Activated effector memory CD4-positive, alpha-beta T cell treated with Interleukin-2 at 50 U/mL for 16 hours (primary cell): ENCODE results near the gene PROM1.

Experiments
- DNase-seq: peaks from one replicate; pipeline ENCODE4 v3.0.0-alpha.2; 2020

The PROM1 gene

DNA sequence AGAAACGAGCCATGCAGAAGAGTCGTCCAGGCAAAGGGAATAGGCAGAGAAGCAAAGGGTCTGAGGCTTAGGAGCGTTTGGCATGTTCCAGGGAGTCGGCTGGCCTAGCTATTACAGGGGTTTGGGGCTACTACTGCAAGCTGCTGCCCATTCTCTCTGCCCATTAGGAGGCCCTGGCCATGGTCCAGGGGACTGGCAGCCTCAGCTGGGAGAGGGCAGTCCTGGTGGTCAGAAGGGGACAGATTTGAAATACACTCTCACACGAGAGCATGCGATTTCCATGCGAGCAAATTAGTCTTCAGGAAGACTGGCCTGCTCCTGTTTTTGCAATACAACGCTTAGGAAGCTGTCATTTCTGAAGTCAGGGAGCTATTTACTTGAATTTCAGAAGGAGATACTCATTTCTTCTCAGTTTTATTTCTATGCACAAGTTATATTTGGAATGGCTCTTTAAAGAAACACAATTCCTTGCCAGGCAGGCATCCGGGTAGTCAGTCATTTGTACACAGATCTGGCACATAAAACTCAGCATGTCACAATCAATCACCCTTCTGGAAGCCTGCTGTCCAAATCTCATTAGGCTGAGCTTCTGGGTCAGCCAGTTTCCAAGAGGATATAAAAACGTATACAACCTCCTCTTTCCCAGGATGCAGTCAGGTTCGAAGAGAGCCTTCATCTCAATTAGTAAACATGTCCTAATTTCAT lies 27.0 kb downstream of the PROM1 start:
- DNase-seq, result no peak

DNA sequence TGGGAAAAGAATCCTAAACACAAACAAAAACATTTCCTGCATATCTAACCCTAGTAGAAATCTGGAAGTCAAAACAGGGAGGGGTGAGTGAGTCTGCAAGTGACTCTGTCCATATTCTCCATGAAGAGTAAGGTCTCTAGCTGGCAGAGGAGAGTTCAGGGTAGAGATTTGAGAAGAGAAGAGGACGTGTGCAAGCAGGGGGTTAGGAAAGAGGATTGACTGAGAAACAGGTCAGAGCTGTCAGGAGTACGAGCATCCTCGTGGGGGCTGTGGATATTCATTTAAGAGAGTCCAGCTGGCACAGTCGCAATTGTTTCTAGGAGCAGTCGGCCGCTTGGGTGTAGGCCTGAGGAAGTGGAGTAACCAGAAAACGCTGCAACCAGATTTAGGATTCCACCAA lies 27.9 kb downstream of the PROM1 start:
- no peak for DNase-seq

DNA sequence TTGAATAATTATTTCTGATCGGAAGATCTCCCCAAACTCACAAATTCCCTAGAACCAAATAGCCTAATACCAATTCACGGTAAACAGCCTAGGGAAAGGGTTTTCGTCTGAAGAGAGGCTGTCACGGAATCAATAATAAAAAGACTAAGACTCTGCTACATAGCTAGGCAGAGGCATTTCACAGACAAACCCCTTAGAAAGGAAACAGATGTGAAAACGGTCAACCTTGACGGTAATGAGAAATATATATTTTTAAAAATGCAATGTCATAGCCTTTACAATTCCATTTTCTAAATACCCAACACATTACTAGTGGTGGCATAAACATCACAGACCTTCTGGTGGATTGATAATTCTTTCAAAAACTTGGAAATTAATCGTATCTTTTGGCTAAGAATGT lies 28.4 kb downstream of the PROM1 start:
- DNase-seq, result no peak

DNA sequence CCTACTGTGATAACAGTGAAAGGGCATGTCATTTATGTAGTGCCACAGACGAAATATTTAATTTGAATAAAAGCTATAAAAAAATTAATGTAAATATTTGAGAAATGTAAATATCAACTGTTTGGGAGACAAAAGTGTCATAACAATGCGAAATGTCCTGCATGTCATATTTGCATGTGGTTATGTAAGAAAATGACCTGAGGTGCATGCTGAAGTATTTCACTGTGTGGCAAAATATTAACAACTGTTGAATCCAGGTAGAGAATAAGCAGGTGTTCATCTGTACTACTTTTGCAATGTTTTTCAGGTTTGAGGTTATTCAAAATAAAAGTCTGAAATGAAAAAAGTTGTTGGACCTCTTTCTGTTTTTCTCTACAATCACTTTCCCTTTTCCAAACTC lies 30.9 kb downstream of the PROM1 start:
- no peak for DNase-seq

DNA sequence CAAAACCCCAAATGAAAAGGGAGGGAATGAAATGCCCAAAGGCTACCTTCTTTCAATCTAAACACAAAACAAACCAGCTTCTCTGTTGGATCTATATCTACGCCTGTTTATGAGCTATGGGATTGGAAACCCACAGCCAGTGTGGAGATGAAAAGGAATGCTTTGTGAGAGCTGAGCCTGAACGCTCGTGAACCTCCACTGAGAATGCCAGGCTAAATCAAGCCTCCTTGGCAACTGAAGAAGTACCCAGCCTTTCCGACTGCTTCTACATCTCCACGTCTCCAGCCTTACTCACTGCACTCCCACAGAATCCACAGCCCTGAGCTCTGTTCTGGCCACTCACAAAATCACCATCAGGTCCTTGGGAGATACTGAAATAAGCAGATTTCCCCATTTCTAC lies 31.8 kb downstream of the PROM1 start:
- DNase-seq, result no peak

DNA sequence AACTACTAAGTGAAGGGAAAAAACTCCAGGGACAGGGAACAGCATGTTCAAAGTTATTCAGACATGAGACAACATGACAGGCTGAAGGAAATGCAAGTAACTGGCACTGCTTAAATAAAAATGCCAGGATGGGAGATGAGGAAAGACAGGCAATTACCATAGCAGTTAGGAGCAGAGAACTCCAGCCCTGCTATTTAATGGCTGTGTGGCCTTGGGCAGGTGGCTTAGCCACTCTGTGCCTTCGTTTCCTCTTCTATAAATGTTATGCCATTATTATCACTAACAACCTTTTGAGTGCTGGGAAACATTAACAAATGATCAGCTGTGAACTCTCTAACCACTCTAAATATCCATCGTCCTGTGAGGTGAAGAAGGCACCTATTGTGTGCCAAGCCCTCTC lies 32.7 kb downstream of the PROM1 start:
- no peak for DNase-seq

DNA sequence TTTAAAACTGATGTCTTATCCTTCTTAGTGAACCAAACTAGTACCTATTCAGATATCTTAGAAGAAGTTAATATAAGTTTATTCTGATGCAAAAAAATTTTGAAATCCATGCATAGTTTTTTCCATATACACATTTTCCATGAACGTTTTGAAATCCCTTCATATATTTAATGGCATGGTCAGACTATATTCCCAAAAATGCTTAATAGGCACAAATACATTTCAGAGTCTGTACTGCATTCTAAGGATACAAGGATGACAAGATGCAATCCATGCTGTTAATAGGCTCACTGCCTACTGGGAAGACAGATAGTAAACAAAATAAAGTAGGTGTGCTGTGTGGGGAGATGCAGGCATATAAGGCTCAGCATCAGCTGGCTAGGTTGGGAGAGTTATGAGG lies 33.2 kb downstream of the PROM1 start:
- DNase-seq, result no peak

DNA sequence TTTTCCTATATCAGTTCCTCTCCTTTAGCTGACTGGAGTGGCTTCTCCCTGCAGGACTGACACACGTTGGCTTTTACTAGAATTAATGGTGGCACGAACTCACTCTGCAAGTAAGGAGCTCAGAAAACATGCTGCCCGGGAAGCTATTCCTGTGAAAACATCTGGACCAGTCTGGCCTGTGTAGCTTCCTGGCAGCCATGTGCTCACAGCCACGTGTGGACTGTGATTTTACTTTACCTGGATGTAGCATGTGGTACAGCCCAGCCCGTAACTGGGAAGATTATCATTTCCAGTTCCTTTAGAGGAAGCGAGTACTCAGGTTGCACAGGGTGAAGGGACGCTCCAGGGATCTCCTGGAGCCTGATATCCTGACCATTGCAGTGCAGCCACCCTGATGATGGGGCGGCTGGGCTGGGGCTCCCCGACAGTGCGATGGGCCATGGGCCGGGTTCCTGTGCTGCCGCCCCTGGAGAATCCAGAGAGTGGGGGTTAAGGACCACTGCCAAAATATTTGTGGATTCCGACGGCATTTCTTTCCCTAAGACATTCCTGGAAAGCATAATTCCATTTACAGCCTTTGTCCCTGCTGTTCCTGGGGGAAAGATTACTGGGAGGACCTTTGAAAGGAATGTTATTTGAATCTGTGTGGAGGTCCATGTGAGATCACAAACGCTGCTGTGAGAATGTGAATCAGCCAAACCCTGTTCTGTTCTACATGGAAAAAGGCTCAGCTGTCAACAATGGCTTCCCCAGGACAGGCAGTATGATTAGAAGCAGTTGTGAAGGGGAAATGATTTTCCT lies 35.0 kb downstream of the PROM1 start:
- DNase-seq, result no peak

DNA sequence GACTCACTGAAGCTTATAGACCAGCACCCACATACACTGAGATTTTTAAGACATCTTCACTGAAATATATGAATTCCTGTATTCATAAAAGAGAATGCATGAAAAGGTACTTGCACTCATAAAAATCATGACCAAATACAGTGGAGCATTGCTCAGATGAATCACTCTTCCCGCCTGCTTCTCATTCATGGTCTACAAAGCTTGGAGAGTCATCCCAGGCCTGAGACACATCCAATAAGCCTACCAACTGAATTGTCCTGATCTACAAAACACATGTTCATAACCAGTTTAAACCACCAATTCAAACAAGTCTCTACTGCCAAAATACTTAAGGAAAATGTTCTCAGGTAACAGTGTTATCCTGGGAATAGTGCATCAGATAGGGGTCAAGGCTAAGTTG lies 38.1 kb downstream of the PROM1 start:
- DNase-seq, result no peak

DNA sequence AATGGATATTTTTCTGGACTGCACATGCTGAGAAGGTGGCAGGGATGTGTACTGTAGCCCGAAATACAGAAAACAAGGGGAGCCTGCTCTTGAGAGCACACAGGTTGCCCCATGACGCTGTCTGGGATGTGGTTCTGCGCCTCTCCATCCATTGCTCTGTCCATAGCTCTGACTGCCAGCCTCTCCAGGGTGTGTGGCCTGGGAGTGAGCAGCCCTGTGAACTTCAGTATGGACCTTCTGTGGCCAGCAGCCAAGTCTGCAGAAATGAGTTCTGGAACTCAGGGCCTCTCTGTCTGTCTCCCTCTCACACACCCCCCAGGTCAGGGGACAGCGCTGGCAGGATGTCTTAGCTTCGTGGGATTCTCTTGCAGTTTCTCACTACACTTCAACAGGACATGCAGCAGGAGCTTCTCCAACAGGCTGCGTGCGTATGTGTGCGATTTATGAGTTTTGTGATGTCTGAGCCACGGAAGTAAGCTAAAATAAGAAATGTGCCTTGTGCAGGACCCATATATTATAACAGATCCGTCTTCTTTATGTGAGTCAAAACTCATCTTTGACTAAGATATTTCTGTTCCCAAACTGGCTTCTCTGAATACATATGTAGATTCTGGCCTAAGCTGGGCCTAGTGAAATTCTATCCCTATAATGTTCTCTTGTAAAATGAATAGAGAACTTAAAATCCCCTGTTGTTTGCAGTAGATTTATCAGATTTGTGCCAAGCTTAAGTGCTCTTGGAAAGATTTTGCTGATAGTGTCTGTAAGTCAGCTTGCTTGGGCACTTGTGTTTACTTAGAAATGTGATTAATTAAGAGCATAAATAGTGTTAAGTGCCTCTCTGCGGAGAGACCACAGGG lies 40.0 kb downstream of the PROM1 start:
- DNase-seq, result no peak

DNA sequence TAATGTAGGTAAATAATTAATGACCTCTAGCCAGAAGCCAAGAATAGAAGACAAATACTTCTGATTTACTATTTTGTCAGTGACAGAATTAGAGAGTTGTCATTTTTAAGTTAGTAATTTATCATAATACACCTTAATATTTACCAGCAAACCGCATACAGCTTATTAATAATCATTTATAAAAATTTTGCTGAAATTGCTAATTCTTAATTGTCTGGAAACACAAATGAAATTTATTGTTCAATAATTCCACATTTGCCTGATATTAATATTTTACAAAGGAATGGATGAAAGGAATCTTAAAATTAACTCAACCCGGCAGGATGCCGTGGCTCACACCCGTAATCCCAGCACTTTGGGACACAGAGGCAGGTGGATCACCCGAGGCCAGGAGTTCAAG lies 44.7 kb downstream of the PROM1 start:
- no peak for DNase-seq

DNA sequence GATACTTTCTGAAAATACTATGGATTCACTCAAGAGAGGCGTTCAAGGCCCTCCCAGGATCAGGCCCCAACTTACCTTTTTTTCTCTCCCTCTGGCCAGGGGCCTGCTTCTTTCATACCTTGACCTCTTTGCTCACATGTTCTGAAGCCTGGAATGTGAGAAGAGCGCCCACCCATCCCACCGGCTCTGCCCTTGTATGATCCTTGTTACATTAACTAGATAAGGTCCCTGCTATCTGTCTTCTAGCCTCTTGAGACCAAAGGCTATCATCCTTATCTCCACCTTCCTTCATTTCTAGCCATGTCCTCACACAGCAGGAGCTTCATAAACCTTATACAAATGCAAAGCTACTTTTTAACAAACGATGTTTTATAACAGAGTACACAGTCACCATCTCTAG lies 45.9 kb downstream of the PROM1 start:
- no peak for DNase-seq

DNA sequence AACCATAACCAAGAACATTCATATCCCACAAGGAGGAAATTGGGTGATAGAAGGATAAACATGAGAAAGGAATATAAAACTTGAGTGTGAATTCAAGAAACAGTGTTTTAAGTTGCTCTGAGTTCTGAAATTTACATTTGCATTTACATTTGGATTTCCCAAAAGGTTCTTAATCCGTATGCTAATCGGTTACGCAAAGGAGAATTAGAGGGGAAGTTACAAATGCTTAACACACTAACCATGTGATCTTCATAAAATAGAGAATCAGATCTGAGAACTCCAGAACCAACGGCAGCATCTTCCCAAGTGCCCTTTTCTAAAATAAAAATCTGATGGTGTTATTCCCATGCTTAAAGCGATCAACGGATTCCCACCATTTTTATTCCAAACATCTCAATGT lies 48.0 kb downstream of the PROM1 start:
- DNase-seq, result no peak

DNA sequence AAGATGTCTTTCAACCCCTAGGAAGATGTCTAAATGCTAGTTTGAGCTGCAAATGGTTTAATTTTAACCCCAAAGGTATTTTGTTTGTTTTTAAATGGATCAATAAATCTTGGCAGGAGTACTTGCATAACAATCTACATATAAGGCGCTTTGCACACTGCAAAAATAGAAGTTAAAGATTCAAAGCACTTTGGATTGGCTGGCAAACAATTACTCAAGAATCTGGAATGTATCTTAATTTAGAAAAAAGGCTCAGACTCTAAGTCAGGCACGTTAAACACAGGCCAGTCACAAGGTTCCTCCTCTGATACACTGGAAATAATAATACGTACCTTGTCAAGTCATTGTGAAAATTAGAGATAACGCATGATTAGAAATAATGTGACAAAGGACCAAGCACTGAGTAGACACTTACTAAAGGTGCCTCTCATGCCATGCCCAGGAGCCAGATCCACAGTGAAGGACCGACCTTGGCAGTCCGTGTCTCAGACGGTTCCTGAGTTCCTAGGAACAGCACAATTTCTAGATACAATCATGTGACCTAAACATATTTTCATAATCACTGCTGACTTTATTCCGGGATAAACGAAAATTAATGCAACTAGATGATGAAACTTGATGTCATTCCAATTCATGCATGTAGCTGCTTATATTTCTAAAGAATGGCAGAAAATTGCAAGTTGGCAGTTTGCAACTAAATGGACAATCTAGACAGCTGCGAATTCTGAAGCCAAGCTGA lies 49.6 kb downstream of the PROM1 start:
- no peak for DNase-seq

DNA sequence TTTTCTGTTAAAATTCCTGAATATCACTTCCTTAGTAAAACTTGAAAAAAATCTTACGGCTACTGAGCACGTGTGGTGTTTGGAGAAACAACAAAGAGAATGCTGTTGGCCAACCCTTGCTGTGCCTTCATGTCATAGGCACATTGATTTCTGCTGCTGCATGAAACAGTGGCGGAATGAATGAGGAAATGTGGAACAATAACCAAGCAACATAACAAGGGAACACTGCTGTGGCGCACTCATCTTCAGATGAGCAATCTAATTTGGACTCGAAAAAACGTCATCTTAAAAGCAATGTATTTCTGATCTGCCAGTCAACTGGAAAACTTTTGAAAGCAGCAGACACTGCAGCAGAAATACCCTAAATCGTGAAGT lies 51.4 kb downstream of the PROM1 start:
- no peak for DNase-seq

DNA sequence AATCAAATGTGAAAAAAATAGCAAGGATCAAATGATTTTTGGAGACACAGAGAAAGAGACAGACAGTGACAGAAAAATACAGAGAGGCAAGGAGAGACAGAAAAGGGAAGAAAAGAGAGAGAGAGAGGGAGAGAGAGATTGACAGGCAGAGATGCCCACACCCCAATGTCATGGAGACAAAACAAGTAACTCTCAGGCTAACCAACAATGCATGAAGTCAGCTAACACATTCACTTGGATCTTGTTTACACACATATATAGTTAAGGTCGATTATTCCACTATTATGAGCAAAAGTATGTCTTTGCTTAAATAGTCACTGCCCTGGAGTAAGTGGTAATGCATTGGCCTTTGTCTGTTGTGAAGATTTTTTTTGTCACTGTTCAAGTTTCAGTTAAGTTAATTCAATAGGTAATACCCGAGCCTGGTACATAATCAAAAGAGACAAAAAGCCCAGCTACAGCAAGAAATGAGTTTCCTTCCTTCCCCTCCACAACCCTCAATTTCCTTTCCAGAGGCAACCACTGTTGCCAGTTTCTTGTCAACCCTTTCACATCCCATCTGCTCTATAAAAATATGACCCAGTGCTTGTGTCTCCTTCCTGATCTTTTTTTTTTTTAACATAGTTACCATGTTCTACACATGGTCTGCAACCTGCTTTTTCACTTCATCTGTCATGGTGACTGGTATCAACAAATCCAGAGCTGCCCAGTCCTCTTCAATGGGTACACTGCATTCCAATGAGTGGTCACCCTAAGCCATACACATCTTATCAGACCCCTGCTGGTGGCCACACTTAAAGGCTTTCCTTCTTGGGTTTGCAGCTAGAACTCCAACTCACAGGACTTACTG lies 52.1 kb downstream of the PROM1 start:
- DNase-seq, result no peak

DNA sequence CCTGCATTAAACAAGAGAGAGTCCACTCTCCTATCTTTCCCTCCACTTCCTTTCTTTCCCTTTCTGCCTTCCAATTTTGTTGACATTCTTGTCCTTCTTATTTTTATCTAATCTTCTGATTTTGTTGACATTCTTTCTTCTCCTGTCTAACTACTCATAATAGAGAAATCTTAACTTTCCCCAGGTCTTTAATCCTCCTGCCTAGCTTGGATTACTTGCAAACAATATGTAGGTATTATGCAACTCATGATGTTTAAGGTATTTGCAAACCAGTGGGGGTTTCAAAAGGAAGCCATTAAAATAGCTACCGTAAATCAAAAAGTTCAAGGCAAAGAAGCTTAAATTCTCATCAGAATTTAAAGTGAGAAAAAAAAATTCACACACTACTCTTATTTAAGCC lies 53.9 kb downstream of the PROM1 start:
- no peak for DNase-seq

DNA sequence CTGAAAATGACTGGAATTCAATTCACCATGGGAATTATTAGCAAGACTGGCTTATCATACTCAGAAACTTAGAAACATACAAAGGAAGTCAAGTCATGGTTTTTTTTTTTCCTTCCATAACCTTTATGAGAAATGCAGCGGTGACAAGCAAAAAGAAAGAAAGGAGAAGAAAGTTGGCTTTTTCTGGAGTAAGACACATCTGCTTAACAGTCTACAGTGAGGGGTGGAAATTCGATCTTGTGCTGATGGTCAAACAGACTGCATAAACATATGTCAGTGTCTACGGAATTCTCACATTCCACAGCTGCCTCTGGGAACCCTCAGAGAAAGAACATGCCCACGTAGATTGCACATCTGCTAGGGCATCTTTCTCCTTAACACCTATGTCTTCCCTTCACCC lies 54.6 kb downstream of the PROM1 start:
- no peak for DNase-seq

DNA sequence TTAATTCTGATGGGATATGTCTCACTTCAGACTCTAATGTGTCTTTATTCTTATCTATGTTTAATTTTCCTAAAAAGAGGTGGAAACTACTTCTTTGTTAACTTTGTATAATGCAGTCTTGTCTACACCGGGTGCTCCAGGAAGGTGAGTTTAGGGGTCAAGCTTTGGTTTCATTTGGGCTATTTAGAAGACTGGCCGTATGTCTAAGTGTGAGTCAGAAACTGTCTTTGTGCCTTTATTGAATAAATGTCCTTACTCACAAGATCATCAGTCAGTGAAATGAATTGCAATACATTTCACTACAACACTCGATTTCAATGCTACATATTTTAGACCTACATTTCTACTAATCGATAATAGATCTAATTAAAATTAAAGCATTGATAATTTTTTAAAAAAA lies 56.2 kb downstream of the PROM1 start:
- no peak for DNase-seq

DNA sequence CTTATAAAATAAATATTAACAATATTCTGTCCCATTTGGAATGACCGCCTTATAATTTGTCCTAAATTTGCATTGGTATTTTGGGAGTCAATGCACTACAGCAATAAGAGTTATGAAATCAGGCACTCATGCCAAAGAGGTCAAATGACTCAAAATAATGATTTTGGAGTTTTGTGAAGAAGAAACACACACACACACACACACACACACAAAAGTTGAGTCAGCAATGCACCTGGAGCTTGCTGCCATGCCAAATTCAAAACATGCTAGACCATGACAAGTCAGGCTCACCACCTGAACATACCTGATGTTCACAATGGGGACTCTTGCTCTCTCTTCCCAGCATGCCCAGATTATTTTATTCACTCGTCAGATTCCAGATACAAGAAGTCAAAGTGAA lies 56.7 kb downstream of the PROM1 start:
- no peak for DNase-seq

DNA sequence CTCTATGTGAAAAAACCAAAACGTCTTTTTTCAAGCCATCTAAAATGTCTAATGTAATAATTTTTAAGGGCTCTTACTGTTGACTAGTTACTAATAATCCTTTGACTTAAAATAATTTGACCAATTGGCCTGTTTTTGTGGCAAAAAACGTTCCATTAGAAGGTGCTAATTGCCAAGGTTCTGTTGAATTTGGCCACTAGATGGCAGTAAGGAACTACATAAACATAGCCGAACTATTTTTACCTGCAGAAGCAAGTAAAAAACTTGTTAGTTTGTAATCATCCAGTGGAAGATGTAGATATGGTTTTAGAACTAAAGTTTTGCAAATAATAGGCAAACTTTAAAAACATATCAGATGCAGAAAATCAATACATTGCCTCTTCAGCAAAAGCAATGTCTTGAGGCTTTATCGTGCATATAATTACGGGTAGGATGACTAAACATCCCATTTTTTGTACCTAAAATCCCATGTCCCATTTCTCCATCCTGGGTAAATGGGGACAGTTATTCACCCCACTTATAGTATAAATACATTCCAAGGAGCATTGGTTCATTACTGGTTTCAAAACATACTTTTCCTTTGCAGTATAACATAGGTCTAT lies 57.6 kb downstream of the PROM1 start:
- DNase-seq, result no peak

DNA sequence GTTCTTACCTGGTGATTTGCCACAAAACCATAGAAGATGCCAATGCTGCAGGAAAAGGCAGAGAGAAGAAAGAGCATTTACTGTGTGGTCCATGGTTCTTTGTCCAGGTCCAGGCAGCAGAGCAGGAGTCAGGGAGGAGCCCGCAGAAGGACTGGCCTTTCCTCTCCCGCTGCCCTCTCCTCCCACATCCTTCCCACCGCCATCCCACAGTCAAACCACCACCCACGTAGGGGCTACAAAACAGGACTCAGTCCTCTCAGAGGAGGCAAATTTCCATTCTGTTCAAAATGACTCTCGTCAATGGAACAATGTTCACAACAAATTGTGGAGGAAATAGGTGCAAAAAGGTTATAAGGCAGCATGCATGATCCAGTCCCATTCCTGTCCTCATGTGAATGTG lies 58.6 kb downstream of the PROM1 start:
- DNase-seq, result no peak
